BLaER1 treated with 17β-estradiol and CSF1 and Interleukin-3, amounts not matched to agents 10 nM and 100 nM (cell line): ENCODE measurements around the gene ISG15.

Experiments used
- H3K27ac ChIP-seq, 11 experiments: shearing (Covaris generic); formaldehyde crosslinking; 2 replicates each; pipeline ENCODE4 v1.8.1; 2022
- H3K27me3 ChIP-seq, 11 experiments: shearing (Covaris generic); formaldehyde crosslinking; 2 replicates each; pipeline ENCODE4 v1.8.1; 2022
- H3K36me3 ChIP-seq, 11 experiments: shearing (Covaris generic); formaldehyde crosslinking; 2 replicates each; pipeline ENCODE4 v1.8.1; 2022
- H3K4me1 ChIP-seq, 10 experiments: shearing (Covaris generic); formaldehyde crosslinking; 2 replicates each; pipeline ENCODE4 v1.8.1; 2022
- H3K4me2 ChIP-seq, 11 experiments: shearing (Covaris generic); formaldehyde crosslinking; 2 replicates each; pipeline ENCODE4 v1.8.1; 2022
- H3K4me3 ChIP-seq, 10 experiments: shearing (Covaris generic); formaldehyde crosslinking; 2 replicates each; pipeline ENCODE4 v1.8.1; 2022
- H3K9ac ChIP-seq, 11 experiments: shearing (Covaris generic); formaldehyde crosslinking; 2 replicates each; pipeline ENCODE4 v1.8.1; 2022
- H3K9me3 ChIP-seq, 11 experiments: shearing (Covaris generic); formaldehyde crosslinking; replicated peaks in 1 of 11; 2 replicates each; pipeline ENCODE4 v1.8.1; 2022
- H4K20me1 ChIP-seq, 11 experiments: shearing (Covaris generic); formaldehyde crosslinking; 2 replicates each; pipeline ENCODE4 v1.8.1; 2022
- Cebpa-rat ChIP-seq, 11 experiments: shearing (Covaris generic); IDR thresholded peaks; 2 replicates each; pipeline ENCODE4 v1.8.1; 2022

ISG15 gene

DNA sequence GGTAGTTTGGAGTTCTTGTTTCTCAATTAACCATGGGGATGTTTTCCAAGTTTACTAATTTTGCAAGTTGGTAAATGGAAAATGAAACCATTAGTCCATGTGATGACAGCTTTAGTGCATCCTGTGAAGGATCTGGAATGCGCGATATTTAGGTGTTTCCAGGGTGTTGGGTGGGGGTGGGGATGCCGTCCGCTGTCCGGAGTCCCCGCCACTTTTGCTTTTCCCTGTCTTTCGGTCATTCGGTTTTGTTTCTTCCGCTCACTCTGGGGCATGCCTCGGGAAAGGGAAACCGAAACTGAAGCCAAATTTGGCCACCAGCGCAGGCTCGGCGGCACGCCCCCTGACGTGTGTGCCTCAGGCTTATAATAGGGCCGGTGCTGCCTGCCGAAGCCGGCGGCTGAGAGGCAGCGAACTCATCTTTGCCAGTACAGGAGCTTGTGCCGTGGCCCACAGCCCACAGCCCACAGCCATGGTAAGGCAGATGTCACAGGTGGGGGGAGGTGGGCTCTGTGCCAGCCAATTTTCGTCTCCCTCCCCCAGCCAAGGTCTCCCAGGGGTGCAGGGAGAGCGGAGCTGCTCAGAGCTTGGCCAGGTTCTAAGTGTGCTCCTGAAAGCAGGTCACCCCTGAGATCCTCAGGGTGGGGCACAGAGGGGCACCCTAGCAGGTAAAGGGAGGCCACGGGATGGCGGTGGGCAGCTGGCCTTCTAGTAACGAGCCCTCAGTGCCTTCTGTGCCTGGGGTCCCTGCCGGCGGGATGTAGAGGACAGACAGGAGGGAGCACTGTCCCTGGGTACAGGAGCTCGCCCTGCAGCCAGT is at the start of gene ISG15:
Gene ISG15 (plus strand): TSS at position 393 of the 817 bp plus-strand sequence. CDS start 77 bp downstream, at position 470.
- peaks cover 0 to 6% (median 0%) of the 10 kb centered on the region in 11 experiments; a peak in 3 of 22 replicates for H3K9me3 ChIP-seq
- no peak for TF ChIP-seq Cebpa-rat (IDR thresholded peaks at IDR 0.05)
- no peaks in the 10 kb centered on the region for H4K20me1 ChIP-seq
- H3K4me1 ChIP-seq, result peaks cover 29 to 48% (median 41%) of the 10 kb centered on the region in 10 experiments
- no peaks in the 10 kb centered on the region for H3K36me3 ChIP-seq
- peak within 1 kb of the TSS; percentile 70 to 82 (median 79) for H3K9ac ChIP-seq
- peak within 1 kb of the TSS; percentile 94 to 99 (median 97) for H3K4me2 ChIP-seq
- peak within 1 kb of the TSS; percentile 36 to 84 (median 78); a peak in 21 of 22 replicates for H3K27ac ChIP-seq
- peaks cover 0 to 12% (median 0%) of the 10 kb centered on the region in 11 experiments; a peak in 5 of 22 replicates for H3K27me3 ChIP-seq
- H3K4me3 ChIP-seq, result peak within 1 kb of the TSS; percentile 63 to 81 (median 68)

DNA sequence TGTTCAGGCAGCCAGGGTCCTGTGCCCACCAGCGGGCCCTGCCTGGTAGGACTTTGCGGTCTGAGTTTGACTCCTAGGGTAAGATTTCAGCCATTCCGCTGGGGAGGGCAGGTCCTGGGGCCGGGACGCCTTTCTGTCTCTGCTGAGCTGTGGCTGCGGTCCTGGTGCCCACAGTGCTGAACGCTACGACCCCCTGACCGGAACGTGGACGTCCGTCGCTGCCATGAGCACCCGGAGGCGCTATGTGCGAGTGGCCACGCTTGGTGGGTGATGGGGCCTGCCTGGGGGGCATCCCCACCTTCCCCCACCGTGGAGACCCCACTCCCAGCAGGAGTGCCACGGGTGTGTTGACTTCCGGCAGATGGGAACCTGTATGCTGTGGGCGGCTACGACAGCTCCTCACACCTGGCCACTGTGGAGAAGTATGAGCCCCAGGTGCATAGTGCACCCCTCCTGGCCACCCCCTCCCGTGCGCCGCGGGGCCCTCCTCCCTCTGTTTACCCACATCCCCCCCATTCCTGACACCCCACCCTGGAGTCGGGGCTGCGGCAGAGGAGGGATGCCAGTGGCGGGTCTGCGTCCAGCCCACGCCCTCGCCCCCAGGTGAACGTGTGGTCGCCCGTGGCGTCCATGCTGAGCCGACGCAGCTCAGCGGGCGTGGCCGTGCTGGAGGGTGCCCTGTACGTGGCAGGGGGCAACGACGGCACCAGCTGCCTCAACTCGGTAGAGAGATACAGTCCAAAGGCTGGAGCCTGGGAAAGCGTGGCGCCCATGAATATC is 49.4 kb upstream of the ISG15 start:
- peaks cover 11 to 31% (median 22%) of the 10 kb centered on the region in 11 experiments for H3K36me3 ChIP-seq
- H3K4me3 ChIP-seq, result no peak overlapping the region
- no peak overlapping the region for H3K27ac ChIP-seq
- H4K20me1 ChIP-seq, result peaks cover 0 to 58% (median 20%) of the 10 kb centered on the region in 11 experiments; a peak in 17 of 22 replicates
- H3K4me1 ChIP-seq, result peaks cover 32 to 48% (median 40%) of the 10 kb centered on the region in 10 experiments
- peaks cover 6 to 34% (median 16%) of the 10 kb centered on the region in 11 experiments; a peak in 19 of 22 replicates for H3K27me3 ChIP-seq
- no peak overlapping the region for H3K9ac ChIP-seq
- H3K9me3 ChIP-seq, result no peaks in the 10 kb centered on the region
- no peak overlapping the region for H3K4me2 ChIP-seq
- TF ChIP-seq Cebpa-rat (IDR thresholded peaks at IDR 0.05), result no peak

GRCh38 chr1:964691-965525 is 48.4 kb upstream of the ISG15 start:
- peak overlapping the region in 4 of 11 experiments; percentile 98 to 100 (median 99); a peak in 6 of 22 replicates for H3K4me2 ChIP-seq
- no peak overlapping the region for H3K9ac ChIP-seq
- TF ChIP-seq Cebpa-rat (IDR thresholded peaks at IDR 0.05), result no peak

DNA sequence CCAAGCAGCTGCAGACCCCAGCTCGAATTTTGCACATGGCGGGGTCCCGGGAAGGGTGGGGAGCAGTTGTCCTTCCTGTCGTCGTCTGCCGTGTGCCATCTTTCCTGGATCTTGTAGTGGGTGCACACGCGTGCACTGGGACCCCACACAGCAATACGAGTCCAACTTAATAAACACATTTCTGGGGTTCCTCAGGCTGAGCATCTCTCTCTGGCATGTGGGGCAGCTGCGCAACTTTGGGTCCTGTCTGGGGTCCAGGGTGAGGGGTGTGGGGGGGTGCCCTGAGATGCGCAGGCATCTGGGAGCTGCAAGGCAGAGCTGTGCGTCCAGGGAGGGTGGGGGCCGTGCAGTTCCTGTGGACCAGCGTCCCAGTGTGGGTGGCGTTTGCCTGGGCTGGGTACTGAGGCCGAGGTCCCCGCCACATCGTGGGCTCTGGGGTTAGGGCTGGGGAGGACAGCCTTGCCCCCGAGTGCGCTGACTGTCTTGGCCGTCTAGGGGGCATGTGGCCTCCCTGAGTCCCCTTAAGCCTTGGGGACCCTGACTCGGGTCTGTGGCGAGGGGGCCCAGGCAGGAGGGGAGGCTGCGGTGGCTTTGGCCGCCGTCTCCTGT is 47.7 kb upstream of the ISG15 start:
- H3K27me3 ChIP-seq, result peaks cover 5 to 31% (median 16%) of the 10 kb centered on the region in 11 experiments

More at GRCh38 chr1:964691-965525, 48.4 kb upstream of the ISG15 start:
- H4K20me1 ChIP-seq, result peaks cover 0 to 58% (median 20%) of the 10 kb centered on the region in 11 experiments; a peak in 17 of 22 replicates
- H3K27ac ChIP-seq, result no peak overlapping the region
- no peak overlapping the region for H3K4me3 ChIP-seq
- H3K9me3 ChIP-seq, result no peaks in the 10 kb centered on the region
- H3K4me1 ChIP-seq, result peaks cover 26 to 41% (median 33%) of the 10 kb centered on the region in 10 experiments
- H3K27me3 ChIP-seq, result peaks cover 0 to 27% (median 9%) of the 10 kb centered on the region in 11 experiments; a peak in 15 of 22 replicates
- H3K36me3 ChIP-seq, result peaks cover 11 to 31% (median 22%) of the 10 kb centered on the region in 11 experiments

DNA sequence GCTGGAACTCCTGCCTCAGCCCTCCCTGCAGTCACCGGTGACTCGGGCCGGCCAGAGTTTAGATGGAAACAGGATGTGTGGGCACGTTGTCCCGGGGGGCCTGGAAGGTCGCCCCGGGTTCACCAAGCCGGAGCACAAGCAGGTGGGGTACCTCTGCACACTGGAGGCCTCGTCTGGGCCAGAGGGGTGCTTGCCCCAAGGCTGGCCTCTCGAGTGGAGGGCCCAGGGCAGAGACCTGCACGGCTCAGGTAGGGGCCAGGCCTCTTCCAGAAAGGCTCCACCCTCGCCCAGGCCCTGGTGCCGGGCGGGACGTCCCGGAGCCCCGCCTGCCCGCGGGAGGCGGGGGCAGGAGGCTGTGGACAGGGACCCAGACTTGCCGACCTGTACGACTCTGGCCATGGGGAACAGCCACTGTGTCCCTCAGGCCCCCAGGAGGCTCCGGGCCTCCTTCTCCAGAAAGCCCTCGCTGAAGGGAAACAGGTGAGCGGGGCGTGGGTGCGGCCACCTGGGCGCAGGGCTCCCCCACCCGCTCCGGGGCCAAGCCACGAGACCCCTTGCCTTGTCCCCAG is 47.1 kb upstream of the ISG15 start, which contains the start of gene PLEKHN1:
Gene PLEKHN1 (plus strand): TSS at position 348 of the 569 bp plus-strand sequence. CDS start 50 bp downstream, at position 398.
- H4K20me1 ChIP-seq, result peaks cover 0 to 54% (median 18%) of the 10 kb centered on the region in 11 experiments; a peak in 17 of 22 replicates
- peak within 1 kb of the TSS in 8 of 11 experiments; percentile 21 to 75 (median 44); a peak in 12 of 22 replicates for H3K27ac ChIP-seq
- H3K9me3 ChIP-seq, result no peaks in the 10 kb centered on the region
- TF ChIP-seq Cebpa-rat (IDR thresholded peaks at IDR 0.05), result no peak
- peaks cover 7 to 37% (median 21%) of the 10 kb centered on the region in 11 experiments for H3K27me3 ChIP-seq
- peak within 1 kb of the TSS; percentile 87 to 100 (median 98) for H3K4me2 ChIP-seq
- H3K4me3 ChIP-seq, result peak within 1 kb of the TSS; percentile 52 to 73 (median 62)
- peak within 1 kb of the TSS; percentile 45 to 76 (median 69) for H3K9ac ChIP-seq
- peaks cover 11 to 31% (median 22%) of the 10 kb centered on the region in 11 experiments for H3K36me3 ChIP-seq
- H3K4me1 ChIP-seq, result peaks cover 24 to 36% (median 27%) of the 10 kb centered on the region in 10 experiments

More for the DNA sequence above, 47.7 kb upstream of the ISG15 start:
- Histone ChIP-seq H3K27ac (peak overlapping the region in 1 of 11 experiments; percentile 75; a peak in 2 of 22 replicates), H3K4me3 (peak overlapping the region in 6 of 10 experiments; percentile 59 to 73 (median 65); a peak in 10 of 20 replicates), H3K4me1 (peaks cover 26 to 38% (median 30%) of the 10 kb centered on the region in 10 experiments), H4K20me1 (peaks cover 0 to 58% (median 20%) of the 10 kb centered on the region in 11 experiments; a peak in 17 of 22 replicates), H3K9me3 (no peaks in the 10 kb centered on the region), H3K36me3 (peaks cover 11 to 31% (median 22%) of the 10 kb centered on the region in 11 experiments), H3K9ac (peak overlapping the region in 8 of 11 experiments; percentile 53 to 76 (median 70); a peak in 11 of 22 replicates), H3K4me2 (peak overlapping the region; percentile 87 to 100 (median 98))
- TF ChIP-seq Cebpa-rat (IDR thresholded peaks at IDR 0.05), result no peak

GRCh38 chr1:966704-967300 is 46.5 kb upstream of the ISG15 start:
- no peak for TF ChIP-seq Cebpa-rat (IDR thresholded peaks at IDR 0.05)
- peak overlapping the region; percentile 87 to 100 (median 98) for H3K4me2 ChIP-seq
- H4K20me1 ChIP-seq, result peaks cover 0 to 53% (median 12%) of the 10 kb centered on the region in 11 experiments; a peak in 14 of 22 replicates
- H3K9ac ChIP-seq, result peak overlapping the region; percentile 45 to 76 (median 69)
- H3K27me3 ChIP-seq, result peaks cover 13 to 43% (median 27%) of the 10 kb centered on the region in 11 experiments
- peaks cover 19 to 30% (median 22%) of the 10 kb centered on the region in 10 experiments for H3K4me1 ChIP-seq
- peaks cover 11 to 31% (median 22%) of the 10 kb centered on the region in 11 experiments for H3K36me3 ChIP-seq
- peak overlapping the region; percentile 52 to 73 (median 62) for H3K4me3 ChIP-seq
- H3K9me3 ChIP-seq, result no peaks in the 10 kb centered on the region
- H3K27ac ChIP-seq, result peak overlapping the region in 8 of 11 experiments; percentile 21 to 75 (median 44); a peak in 12 of 22 replicates
